CD14-positive monocyte (primary cell): ENCODE results near the gene GPC5. TPM values are rescaled to one million over a fixed set of nuclear protein-coding genes. Genes with fewer than 3 reads are reported as not detected.

ENCODE experiments used
- DNase-seq, 3 donors: peaks; one replicate each; pipeline ENCODE4 v3.0.0-alpha.2; 2011 to 2022
- H2AFZ ChIP-seq: 2 replicates; pipeline ENCODE4 v1.6.0; 2012; ENCODE audit warnings: mild to moderate bottlenecking, low read depth, low read length, inconsistent platforms; ENCODE audit not compliant: insufficient read depth, poor library complexity, severe bottlenecking
- H3K27ac ChIP-seq, 2 donors: 1 replicate in 1 of 2; 2 replicates in 1 of 2; pipeline ENCODE4 v1.5.1; 2012 to 2013; ENCODE audit warnings: low read length in 2 of 2, control low read depth in 1 of 2, inconsistent platforms in 1 of 2, low read depth in 1 of 2, mild to moderate bottlenecking in 1 of 2
- H3K27me3 ChIP-seq, 2 donors: one replicate each; pipeline versions ENCODE4 v1.6.0 to v1.6.1; 2011 to 2013; ENCODE audit warnings: low read length in 2 of 2; ENCODE audit not compliant: control insufficient read depth in 2 of 2, insufficient read depth in 2 of 2
- H3K36me3 ChIP-seq, 2 donors: replicated peaks in 1 of 2; 1 replicate in 1 of 2; 2 replicates in 1 of 2; pipeline versions ENCODE4 v1.5.1 to v1.6.1; 2012 to 2013; ENCODE audit warnings: low read length in 2 of 2, control low read depth in 1 of 2, inconsistent platforms in 1 of 2, mild to moderate bottlenecking in 1 of 2; ENCODE audit not compliant: insufficient read depth in 2 of 2, control insufficient read depth in 1 of 2
- H3K4me1 ChIP-seq, 2 donors: 1 replicate in 1 of 2; 2 replicates in 1 of 2; pipeline versions ENCODE4 v1.5.1 to v1.6.1; 2012 to 2013; ENCODE audit warnings: low read length in 2 of 2, control low read depth in 1 of 2, inconsistent platforms in 1 of 2, mild to moderate bottlenecking in 1 of 2, moderate library complexity in 1 of 2; ENCODE audit not compliant: insufficient read depth in 2 of 2, control insufficient read depth in 1 of 2
- H3K4me2 ChIP-seq: replicated peaks from 2 replicates; pipeline ENCODE3; 2012; ENCODE audit warnings: low read length, moderate library complexity, mild to moderate bottlenecking; ENCODE audit not compliant: poor library complexity, severe bottlenecking; ENCODE audit errors: extremely low read depth
- H3K4me3 ChIP-seq, 3 experiments: fragments of 200-600 bp in 1 of 3; sonication (generic) in 1 of 3; replicated peaks in 1 of 3; 1 replicate in 2 of 3; 2 replicates in 1 of 3; pipeline ENCODE4 v1.5.1; 2011 to 2013; ENCODE audit warnings: low read length in 3 of 3, mild to moderate bottlenecking in 3 of 3, control low read depth in 2 of 3, low read depth in 2 of 3, inconsistent platforms in 1 of 3, moderate library complexity in 1 of 3
- H3K79me2 ChIP-seq: 2 replicates; pipeline ENCODE4 v1.6.0; 2012; ENCODE audit warnings: mild to moderate bottlenecking, control low read depth, inconsistent platforms, low read length, moderate library complexity; ENCODE audit not compliant: insufficient read depth
- H3K9ac ChIP-seq: 2 replicates; pipeline ENCODE4 v1.6.0; 2017; ENCODE audit warnings: low read length, mild to moderate bottlenecking; ENCODE audit not compliant: insufficient read depth, poor library complexity, severe bottlenecking
- H3K9me3 ChIP-seq, 2 donors: replicated peaks in 1 of 2; 1 replicate in 1 of 2; 2 replicates in 1 of 2; pipeline versions ENCODE4 v1.5.1 to v1.6.1; 2012 to 2013; ENCODE audit warnings: low read length in 2 of 2, control low read depth in 1 of 2; ENCODE audit not compliant: control insufficient read depth in 1 of 2, insufficient read depth in 1 of 2
- H4K20me1 ChIP-seq: 2 replicates; pipeline ENCODE4 v1.6.0; 2012; ENCODE audit warnings: mild to moderate bottlenecking, low read length, control low read depth, moderate library complexity; ENCODE audit not compliant: insufficient read depth
- H3K27ac Mint-ChIP-seq, 7 donors: one replicate each; pipeline ENCODE4 v1.8.0; 2020; ENCODE audit warnings: mild to moderate bottlenecking in 7 of 7, mixed read lengths in 7 of 7, moderate library complexity in 6 of 7, inconsistent platforms in 2 of 7
- H3K27me3 Mint-ChIP-seq, 3 donors: one replicate each; pipeline ENCODE4 v1.8.0; 2021 to 2022; ENCODE audit warnings: low read depth in 3 of 3, mild to moderate bottlenecking in 3 of 3, mixed read lengths in 3 of 3, moderate library complexity in 3 of 3, inconsistent platforms in 1 of 3
- H3K36me3 Mint-ChIP-seq, 2 donors: one replicate each; pipeline ENCODE4 v1.8.0; 2020; ENCODE audit warnings: mixed read lengths in 2 of 2, inconsistent platforms in 1 of 2, mild to moderate bottlenecking in 1 of 2
- H3K4me1 Mint-ChIP-seq: one replicate; pipeline ENCODE4 v1.8.0; 2020; ENCODE audit warnings: mild to moderate bottlenecking, mixed read lengths
- H3K4me3 Mint-ChIP-seq, 2 donors: one replicate each; pipeline ENCODE4 v1.8.0; 2020; ENCODE audit warnings: mild to moderate bottlenecking in 2 of 2, mixed read lengths in 2 of 2, moderate library complexity in 1 of 2
- H3K9me3 Mint-ChIP-seq, 7 donors: one replicate each; pipeline ENCODE4 v1.8.0; 2020 to 2022; ENCODE audit warnings: mixed read lengths in 7 of 7, mild to moderate bottlenecking in 6 of 7, moderate library complexity in 6 of 7, inconsistent platforms in 2 of 7
- WGBS: methylation state at CpG from one replicate; pipeline ENCODE4 v1.1.5; 2013; ENCODE audit warnings: missing lambda C conversion rate; ENCODE audit not compliant: insufficient coverage; 5-methylcytosine and 5-hydroxymethylcytosine counted together
- intact Hi-C, 2 donors: fragments of 100-400 bp; cut with micrococcal nuclease; formaldehyde crosslinking; loops; one replicate each; pipeline versions ENCODE4 v1.15.0 to v1.15.1; 2023
- polyA plus RNA-seq, 3 donors: library from polyadenylated mRNA; depleted of rRNA in 1 of 3; unstranded in 2 of 3; stranded (reverse) in 1 of 3; fragments of 300-500 nt in 2 of 3; fragments of >200 nt in 1 of 3; fragmentation: Illumina TruSeq in 2 of 3; gene quantifications; 1 replicate in 2 of 3; 2 replicates in 1 of 3; pipeline ENCODE4 v1.2.3, GENCODE V29; 2012 to 2021
- TF ChIP-seq, protein P1 (sequence below): fragments of 200-600 bp; IDR thresholded peaks from one replicate; pipeline ENCODE4 v1.8.0; 2022; ENCODE audit warnings: antibody characterized with exemption, mild to moderate bottlenecking

Gene GPC5
- polyA plus RNA-seq, 3 donors: not detected

DNA sequence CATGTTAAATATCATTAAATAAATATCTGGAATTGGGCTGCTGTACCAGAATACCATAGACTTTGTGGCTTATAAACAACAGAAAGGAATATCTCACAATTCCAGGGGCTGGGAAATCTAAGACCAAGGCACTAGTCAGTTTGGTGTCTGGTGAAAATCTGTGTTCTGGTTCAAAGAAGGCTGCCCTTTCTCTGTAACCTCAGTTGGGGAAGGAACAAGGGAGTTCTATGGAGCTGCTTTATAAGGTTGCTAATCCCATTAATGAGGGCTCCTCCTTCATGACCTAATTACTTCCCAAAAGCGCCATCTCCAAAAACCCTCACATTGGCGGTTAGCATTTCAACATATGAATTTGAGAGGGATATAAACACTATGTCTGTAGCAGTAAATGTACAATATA lies 480.9 kb downstream of the GPC5 start:
- no peak for DNase-seq

DNA sequence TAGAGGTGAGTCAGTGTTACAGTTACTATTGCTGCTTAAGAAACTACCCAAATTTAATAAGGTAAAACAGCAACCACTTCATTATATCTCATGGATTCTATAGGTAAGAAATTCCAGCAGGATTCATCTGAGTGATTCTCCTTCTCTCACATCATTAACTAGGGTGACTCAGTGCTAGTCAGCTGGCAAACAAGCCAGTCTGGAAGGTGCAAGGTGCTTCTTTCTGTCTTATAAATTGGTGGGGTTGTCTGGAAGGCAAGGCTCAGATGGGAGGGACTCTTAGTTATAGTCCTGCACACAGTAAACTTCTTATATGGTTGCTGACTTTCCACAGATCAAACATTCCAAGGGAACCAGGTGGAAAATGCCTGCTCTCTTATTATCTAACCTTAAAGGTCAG lies 484.5 kb downstream of the GPC5 start:
- no peak overlapping the region for H2AFZ ChIP-seq
- Mint-ChIP-seq H3K4me3 (no peak overlapping the region), H3K27ac (no peak overlapping the region), H3K9me3 (peaks cover 3 to 14% (median 6%) of the 10 kb centered on the region in 7 donors), H3K27me3 (no peaks in the 10 kb centered on the region), H3K36me3 (no peaks in the 10 kb centered on the region), H3K4me1 (no peaks in the 10 kb centered on the region)
- peaks cover 0 to 7% of the 10 kb centered on the region in 2 donors for H3K9me3 ChIP-seq
- H3K4me3 ChIP-seq: no peak overlapping the region
- no peak for DNase-seq
- no peaks in the 10 kb centered on the region for H4K20me1 ChIP-seq
- intact Hi-C loops: no loop called here
- no peaks in the 10 kb centered on the region for H3K79me2 ChIP-seq
- no peaks in the 10 kb centered on the region for H3K36me3 ChIP-seq
- no peaks in the 10 kb centered on the region for H3K27me3 ChIP-seq
- no peak overlapping the region for H3K27ac ChIP-seq
- TF ChIP-seq, protein P1, sequence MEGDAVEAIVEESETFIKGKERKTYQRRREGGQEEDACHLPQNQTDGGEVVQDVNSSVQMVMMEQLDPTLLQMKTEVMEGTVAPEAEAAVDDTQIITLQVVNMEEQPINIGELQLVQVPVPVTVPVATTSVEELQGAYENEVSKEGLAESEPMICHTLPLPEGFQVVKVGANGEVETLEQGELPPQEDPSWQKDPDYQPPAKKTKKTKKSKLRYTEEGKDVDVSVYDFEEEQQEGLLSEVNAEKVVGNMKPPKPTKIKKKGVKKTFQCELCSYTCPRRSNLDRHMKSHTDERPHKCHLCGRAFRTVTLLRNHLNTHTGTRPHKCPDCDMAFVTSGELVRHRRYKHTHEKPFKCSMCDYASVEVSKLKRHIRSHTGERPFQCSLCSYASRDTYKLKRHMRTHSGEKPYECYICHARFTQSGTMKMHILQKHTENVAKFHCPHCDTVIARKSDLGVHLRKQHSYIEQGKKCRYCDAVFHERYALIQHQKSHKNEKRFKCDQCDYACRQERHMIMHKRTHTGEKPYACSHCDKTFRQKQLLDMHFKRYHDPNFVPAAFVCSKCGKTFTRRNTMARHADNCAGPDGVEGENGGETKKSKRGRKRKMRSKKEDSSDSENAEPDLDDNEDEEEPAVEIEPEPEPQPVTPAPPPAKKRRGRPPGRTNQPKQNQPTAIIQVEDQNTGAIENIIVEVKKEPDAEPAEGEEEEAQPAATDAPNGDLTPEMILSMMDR: no peak
- no peak overlapping the region for H3K4me2 ChIP-seq
- no peak overlapping the region for H3K9ac ChIP-seq
- no peaks in the 10 kb centered on the region for H3K4me1 ChIP-seq

More for the DNA sequence above, 480.9 kb downstream of the GPC5 start:
- Mint-ChIP-seq H3K4me1 (no peaks in the 10 kb centered on the region), H3K36me3 (no peaks in the 10 kb centered on the region), H3K27ac (no peak overlapping the region), H3K27me3 (no peaks in the 10 kb centered on the region), H3K9me3 (peaks cover 0 to 9% (median 4%) of the 10 kb centered on the region in 7 donors), H3K4me3 (no peak overlapping the region)
- intact Hi-C loops: no loop called here
- H4K20me1 ChIP-seq: no peaks in the 10 kb centered on the region
- H3K9ac ChIP-seq: no peak overlapping the region
- H2AFZ ChIP-seq: no peak overlapping the region
- no peak overlapping the region for H3K4me3 ChIP-seq
- no peak overlapping the region for H3K27ac ChIP-seq
- no peaks in the 10 kb centered on the region for H3K36me3 ChIP-seq
- no peaks in the 10 kb centered on the region for H3K9me3 ChIP-seq
- no peaks in the 10 kb centered on the region for H3K27me3 ChIP-seq
- H3K4me2 ChIP-seq: no peak overlapping the region
- no peaks in the 10 kb centered on the region for H3K4me1 ChIP-seq
- no peaks in the 10 kb centered on the region for H3K79me2 ChIP-seq
- WGBS: no CpG with 5 or more reads among the region's 2 CpGs
- TF ChIP-seq, protein P1: no peak
